Stimulated activated CD8-positive, alpha-beta memory T cell treated with anti-CD3 and anti-CD28 coated beads, Interleukin-12 subunit alpha, Interleukin-12 subunit beta, amount 100 ng/mL, for 1 hour (primary cell): ENCODE results near the gene HDAC11.
"Not testable (repeated sequence)": the region's sequence is repeated elsewhere in the genome, so short reads cannot be mapped to it uniquely, and the experiment has no call there.

Source experiments
- DNase-seq: peaks from one replicate; pipeline ENCODE4 v3.0.0-alpha.2; 2020; ENCODE audit warnings: low read depth

The HDAC11 gene

DNA sequence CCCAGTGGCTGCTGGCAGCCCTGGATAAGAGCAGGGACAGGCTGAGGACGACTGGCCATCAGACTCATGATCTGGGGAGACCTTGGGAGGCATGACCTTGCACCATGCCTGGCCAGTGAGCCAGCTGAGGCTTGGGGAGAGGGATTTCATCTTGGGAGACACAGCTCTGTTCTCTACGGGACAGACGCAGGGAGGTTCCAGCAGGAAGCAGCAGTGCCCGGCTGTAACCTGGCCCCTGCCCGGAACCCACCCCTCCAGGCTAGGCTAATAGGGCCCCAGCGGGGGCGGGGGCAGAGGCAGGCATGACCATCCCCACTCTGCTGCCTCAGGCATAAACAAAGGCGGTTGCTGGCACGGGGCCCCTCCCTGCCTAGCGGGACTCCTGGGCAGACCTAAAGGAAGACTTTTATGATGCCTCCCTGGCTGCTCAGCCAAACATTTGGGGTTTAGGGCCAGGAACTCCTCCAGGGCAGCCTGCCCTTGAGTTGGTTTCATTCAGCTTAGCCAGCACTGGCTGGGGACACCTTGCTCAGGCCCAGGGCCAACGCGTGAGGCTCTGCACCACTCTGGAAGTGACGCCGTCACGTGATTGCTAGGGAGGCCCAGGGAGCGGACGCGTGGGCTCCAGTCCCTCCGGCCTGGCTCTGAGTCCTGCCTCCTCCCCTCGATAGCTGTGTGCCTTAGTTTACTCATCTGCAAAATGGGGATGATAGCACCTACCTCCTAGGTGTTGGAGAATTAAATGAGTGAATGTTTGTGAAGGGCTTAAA, 27.6 kb downstream of the HDAC11 start:
- DNase-seq = no peak

DNA sequence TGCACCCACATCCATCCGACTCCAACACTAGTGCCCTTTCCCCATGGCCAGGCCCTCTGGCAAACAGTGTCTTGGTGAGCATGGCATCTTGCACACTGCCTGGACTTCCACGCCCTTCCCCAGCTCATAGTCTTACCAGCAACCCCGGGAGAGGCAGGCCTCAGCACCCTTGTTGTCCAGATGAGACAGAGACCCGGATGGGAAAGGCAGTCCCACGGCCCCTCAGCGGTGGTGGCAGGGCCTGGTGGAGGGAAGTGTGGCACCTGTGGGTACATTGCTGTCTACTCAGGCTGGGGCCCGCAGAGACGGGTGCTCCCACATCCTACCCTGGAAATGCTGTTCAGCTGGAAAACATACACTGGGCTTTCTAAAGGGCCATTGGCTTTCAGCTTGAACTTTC, 28.4 kb downstream of the HDAC11 start:
- no peak for DNase-seq

DNA sequence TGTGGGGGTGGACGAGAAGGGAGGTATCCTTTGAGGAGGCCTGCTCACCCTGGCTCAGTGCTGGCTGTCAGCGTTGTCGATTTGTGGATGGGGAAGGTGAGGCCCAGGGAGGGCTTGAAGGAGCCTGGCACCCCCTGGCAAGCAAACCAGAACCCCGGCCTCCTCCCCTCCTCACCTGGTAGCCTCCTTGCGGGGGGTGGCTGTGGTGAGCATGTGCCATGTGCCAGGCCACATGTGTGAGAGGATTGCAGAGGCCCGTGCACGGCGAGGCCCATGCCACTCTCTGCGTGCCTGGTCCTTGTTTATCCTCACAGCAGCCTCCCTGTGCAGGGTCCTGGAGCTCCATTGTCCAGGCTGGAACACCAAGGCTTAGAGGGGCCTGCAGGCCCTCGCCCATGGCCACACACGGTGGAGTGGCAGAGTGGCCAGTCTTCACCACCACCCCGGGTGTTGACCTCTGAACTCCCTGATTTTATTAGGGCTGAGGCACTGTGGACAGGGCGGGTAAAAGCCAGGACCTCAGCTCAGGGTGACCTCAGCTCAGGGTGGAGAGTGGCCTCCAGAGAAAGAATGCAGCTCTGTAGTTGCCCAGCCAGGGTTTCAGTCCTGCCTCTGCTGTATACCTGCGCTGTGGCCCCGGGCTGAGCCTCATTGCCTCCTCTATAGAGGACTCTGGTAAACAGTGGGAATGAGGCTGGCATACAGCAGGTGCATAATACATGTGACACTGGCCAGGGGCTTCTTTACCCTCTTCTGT, 29.1 kb downstream of the HDAC11 start:
- no peak for DNase-seq

DNA sequence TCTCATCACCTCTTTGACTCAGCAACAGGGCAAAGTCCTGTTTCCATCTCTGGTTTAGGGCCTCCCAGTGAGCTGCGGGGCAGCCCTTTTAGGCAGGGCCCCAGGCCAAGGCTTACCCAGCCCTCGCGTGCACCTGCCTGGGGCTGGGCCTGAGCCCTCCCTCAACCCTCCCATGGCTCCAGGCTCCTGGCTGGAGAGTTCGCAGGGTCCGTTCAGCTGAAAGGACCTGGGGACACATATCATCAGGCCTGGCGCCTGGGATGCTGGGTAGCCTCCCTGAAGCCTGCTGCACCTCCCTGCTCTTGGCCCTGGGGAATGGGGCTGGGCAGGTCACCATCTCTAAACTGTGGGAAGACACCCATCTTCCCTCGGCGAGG, 29.7 kb downstream of the HDAC11 start:
- no peak for DNase-seq

DNA sequence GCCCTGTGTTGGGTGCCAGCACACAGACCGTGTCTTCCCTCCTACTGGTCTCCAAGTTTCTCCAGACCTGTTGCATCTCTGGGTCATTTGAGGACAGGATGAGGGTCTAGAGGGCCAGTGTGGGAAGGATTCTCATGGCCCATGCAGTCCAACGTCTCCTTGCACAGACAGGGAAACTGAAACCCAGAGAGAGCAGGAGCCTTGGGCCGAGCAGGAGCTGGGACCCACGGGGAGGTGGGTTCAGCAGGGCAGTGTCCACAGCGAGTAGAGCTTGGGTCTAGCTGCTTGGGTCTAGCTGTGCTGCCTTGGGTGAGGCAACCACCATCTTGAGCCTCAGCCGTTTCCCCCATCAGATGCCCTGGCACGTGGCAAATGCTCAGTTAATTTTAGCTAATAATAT, 32.3 kb downstream of the HDAC11 start:
- DNase-seq = no peak

DNA sequence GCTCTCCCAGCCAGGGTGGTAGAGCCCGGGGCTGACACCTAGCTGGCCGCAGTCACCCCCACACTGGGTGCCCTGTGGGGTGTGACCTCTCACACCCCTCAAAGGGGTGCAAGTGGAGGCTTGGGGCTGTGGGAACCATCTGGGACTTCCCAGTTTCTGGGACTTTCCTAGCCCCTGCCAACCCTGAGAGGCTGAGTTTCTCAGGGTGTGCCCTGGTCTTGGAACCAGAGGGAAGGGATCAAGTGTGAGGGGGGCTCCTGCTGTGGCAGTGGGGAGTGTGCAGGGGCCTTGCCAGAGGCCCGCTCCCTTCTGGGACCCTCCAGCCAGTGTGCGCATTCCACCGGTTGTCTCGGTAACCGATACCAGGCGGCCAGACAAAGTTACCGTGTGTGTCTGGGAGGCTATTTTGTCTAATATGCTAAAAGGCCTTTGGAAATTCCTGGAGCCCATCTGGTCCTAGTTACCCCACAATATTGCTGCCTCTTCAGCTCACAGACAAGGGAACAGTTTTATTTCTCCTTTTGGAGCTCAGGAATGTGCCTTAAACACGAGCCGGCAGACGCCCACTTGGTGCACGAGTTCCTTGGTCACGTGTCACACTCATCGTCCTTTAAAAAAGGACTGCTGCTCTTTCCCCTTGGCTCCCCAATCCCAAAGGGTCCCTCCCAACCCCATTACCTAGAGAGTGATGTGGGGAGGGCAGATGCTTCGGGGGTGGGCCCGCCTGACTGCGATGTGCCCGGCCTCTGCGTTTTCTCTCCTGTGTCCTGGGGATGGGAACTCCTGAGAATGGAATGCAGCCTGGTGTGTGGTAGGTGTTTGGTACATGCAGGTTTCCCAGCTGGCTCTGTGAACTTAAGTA, 33.2 kb downstream of the HDAC11 start:
- no peak for DNase-seq

DNA sequence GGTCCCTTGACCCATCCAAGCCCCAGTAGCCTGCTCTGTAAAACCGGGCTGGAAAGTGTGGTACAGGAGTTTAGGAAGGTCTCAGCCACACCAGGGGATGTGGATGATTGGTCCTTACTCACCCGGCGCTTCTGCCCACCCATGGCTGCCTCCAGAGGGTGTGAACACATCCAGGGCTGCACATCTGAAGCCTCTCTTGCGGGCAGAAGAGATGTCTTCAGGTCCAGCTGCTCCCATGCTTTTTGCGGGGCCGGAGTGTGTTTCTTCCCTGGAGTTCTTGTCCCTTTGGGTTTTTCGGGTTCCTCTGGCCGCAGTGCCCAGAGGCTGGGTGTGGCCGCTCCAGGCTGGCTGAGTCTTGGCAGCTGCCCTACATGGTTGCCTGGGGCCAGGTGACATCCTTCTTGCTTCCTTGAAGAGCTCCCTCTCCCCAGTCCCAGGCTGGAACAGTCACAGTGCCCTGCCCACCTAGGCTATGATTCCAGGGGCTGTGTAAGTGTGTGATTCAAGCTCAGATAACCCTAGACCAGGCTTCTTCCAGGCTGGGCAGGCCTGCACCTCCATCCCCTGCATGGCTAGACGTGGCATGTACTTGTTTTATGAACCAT, 33.9 kb downstream of the HDAC11 start:
- no peak for DNase-seq

DNA sequence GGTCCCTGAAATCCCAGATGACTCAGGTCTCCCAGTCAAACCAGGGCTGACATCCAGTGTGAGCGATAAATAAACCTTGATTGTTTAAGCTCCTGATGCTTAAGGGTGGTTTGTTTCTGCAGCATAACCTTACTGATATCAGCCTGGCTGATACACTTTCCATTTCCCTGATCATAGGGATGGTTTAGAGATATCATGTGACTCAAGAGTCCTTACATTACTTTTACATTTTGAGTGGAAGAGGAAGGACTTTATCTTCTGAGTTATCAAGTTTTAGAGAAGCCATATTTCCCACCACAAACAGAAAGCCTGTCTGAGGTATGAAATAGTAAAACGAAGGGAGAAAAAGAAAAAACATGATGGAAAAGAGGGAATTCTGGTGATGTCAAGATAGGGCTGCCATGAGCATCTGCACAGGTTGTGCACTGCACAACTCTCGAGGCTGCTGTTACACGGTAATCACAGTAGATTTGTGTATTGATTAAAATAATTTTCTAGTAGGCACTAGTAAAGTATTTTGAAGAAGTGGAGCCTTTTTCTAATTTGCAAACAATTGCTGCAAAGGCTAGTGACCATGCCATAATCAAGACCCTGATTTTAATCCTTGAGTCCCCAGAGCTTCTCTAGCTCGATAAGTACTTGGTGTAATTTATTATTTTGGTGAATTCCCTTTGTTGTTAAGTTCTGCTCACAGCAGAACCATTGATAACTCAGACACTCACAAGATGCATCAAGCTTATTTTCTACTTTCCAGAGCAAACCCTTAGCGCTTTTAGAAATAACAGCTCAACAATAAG, 34.7 kb downstream of the HDAC11 start:
- no peak for DNase-seq

DNA sequence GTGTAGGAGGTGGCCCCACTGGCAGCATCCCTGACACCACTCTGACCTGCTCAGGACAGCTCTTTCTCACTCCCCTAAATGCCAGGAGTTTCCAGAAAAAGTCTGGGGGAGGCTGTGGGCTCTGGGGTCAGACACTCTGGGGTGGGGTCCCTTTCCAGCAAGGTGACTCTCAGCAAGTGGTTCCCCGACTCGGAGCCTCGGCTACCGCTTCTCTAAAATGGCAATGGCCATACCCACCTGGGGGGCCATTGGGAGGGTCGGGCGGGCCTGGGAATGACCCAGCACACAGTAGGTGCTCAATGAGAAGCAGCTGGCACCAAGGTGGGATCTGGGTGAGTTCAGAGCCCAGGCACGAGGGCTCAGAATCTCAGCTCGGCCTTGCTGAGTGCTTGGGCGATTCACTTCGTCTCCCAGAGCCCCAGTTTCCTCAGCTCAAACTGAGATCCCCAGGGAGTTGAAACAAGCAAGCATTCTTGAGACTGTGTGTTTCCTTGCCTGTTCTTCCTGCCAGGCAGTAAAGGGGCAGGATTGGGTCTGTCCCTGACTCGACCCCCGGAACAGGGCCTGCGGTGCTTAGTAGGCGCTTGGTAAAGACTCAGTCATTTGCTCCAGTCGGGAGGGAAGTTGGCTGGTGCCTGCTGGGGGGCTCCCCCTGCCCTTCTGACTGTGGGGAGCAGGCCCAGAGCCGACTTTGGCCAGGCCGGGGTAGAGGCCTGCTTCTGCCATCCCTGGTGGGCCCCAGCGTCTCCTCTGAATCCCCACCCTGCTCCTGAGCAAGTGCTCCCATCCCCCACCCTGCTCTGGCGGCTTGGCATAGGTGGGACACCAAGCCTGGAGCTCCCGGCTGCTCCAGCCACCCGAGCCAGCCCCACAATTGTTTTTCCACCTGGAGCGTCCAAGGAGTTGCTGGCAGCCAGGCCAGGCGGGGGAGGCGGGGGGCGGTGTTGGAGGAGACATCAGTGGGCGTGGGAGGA, 36.0 kb downstream of the HDAC11 start:
- no peak for DNase-seq

DNA sequence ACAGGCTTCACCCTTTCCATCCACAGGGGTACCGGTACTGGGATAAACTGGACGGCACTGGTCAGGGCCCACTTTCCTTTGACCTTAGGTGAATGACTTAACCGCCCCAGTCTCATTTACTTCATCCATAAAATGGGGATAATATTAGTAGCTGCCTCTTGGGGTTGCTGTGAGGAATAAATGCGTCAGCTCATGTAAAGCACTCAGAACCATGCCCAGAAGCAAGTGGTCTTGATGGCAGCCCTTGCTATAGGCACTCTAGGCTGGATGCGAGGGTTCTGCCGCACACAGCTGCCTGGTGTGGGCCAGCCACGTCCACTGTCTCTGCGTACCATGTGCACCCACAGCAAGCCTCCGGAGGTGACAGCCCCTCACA, 36.6 kb downstream of the HDAC11 start:
- DNase-seq = no peak

DNA sequence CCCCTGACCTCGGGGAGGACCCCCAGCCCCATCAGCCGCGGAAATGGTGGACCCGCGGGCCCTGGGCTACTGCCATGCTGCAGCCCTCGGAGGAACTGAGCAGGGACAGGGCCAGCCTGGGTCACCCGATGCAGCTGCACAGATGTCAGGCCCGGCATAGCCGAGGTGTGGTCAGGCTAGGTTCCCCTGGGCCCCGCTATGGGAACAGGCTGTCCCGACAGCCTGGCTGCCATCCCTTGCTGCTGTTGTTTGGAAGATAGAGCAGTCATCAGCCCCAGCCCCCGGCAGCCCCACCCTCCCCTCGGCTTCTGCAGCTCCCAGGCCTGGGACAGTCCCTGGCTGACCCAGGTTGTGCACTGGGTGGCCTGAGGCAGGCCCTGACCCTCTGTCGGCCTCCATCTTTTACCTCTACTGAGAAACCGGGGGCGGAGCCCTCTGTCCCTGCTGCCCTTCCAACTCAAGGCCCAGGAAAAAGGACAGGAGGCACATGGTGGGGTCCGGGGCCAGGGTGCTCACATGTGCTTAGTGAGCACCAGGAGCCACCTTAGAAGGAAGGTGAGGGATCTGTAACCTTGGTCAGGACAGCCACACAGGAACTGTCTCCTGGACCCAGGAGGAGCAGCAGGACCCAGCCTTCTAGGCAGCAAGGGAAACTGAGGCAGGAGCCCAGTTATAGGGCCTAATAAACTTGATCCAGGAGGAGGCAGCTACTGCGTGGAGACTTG, 37.3 kb downstream of the HDAC11 start:
- DNase-seq = no peak

DNA sequence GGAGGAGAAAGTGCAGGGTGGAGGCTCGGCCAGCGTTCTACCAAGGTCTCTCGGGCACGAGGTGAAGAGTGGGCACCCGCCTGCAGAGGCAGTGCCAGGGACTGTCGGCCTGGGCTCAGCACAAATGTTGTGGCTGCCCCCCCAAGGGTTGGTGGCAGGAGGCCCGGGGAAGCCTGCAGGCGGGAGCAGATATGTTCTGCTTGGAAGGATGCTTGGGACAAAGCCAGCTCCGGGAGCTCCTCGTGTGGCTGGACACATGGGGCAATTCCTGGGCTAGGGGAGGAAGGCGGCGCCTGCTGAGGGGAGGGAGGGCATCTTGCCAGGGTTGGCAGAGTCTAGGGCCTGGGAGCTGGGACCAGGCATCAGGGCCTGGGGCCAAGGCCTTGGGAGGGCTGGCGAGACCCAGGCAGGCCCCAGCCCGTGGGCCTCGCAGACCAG, 38.4 kb downstream of the HDAC11 start:
- no peak for DNase-seq

DNA sequence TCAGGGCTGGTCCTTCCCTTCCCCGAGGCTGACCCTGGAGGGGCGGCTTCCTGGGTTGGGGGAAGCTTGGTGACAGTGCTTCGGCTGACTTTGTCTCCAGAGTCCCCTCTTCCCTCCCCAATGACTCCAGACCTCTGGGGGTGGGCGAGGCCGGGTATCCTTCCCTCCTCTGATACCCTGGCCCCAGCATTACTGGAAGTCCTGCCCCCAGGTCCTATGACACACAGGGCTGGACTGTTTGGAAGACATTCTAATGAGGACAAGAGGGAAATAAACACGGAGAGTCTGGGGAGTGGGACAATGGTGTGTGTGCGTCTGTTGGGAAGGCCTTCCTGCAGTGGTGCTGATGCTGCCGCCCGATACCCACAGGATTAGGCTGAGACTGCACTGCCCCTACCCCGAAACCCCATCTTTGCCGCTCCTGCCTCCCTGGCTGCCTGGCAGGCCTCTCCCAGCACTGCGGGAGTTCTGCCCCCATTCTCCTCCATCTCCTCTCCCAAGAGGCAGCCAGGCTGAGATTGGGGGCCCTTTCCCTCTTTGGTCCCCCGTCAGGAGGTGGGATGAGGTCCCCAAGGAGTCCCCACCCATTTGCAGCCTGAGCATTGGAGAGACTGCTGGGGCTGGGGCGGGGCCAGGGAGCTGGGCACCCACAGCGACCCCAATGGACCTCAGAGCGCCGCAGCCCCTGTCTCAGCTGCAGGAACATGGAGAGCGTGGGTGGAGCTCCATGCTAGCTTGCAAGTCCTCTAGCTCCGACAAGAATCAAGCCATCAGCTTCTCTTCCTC, 39.1 kb downstream of the HDAC11 start:
- DNase-seq = no peak

DNA sequence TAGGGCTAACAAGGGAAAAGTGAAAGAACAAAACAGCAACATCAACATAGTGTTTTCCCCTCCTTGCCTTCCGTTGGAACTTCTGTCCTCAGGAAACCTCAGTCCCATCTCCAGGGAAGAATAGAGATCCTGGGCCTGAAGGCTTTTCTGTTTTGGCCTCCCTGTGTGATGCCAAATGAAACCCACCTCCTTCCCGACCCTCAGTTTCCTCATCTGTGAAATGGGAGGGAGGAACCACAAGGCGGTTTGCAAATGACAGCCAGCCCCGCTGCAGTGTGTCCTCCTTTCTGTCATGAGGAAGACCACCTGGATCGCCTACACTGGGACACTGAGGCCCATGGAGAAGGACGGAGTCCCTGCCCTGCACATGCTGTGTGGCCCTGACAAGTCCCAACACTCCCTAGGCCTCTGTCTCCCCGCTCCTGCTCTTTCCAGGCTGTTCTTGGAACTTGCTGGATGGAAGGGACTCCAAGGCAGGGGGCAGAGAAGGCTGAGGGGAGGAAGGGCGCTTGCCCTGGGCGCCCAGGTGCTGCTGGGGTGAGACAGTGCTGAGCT, 40.3 kb downstream of the HDAC11 start:
- DNase-seq = no peak

DNA sequence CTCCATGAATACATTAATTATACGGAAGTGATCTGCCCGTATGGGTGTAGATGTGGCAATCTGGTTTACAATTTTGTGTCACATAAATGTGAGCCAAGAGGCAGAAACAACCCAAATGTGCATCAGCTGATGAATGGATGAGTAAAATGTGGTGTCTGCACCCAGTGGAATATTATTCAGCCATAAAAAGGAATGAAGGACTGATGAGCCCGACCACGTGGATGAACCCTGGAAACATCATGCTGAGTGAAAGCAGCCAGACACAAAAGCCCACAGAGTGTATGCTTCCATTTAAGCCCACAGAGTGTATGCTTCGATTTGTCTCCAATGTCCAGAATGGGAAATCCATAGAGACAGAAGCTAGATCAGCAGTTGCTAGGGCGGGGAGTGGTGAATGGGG, 41.2 kb downstream of the HDAC11 start:
- DNase-seq = no peak

DNA sequence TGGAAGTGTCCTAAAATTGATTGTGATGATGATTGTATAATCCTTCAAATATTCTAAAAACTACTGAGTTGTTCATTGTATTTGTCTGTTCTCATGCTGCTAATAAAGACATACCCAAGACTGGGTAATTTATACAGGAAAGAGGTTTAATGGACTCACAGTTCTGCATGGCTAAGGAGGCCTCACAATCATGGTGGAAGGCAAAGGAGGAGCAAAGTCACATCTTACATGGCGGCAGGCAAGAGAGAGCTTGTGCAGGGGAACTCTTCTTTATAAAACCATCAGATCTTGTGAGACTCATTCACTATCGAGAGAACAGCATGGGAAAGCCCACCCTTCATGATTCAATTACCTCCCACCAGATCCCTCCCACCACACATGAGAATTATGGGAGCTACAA, 41.6 kb downstream of the HDAC11 start:
- DNase-seq = not testable (repeated sequence)

DNA sequence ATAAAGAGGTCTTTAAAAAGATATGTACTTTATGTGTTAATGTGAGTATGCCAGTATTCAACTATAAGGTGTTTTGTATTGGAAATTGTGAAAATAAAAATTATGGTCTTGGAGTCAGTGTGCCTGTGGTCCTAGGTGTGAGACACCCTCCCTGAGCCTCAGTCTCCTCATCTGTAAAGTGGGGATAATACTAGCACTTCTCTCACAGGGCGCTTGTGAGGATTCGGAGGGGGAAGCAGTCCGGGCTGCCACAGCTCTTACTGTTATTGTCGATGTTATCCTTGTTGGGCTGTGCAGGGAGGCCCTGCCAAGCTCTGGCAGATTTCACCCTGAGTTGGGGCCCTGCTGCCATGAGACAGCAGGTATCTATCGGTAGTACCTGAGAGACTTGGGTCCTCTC, 42.1 kb downstream of the HDAC11 start:
- DNase-seq = no peak

DNA sequence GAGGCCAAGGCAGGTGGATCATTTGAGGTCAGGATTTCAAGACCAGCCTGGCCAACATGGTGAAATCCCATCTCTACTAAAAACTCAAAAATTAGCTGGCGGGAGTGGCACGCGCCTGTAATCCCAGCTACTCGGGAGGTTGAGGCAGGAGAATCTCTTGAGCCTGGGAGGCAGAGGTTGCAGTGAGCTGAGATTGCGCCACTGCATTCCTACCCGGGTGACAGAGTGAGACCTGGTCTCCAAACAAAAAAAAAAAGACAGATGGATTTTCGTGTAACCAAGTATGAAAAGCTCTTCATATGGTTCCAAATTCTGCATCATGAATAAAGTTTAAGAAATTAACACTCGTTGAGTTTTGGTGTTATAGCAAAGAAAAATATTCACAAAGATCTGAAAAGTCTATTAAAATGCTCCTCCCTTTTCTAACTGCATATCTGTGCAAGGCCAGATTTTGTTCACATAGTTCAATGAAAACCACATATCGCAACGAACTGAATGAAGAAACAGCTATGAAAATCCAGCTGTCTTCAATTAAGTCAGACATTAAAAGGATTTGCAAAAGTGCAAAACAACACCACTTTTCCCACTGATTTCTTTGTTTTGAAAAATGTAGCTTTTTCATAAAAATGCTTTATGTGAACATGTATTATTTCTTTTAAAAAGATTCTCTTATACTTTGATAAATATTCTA, 45.0 kb downstream of the HDAC11 start:
- DNase-seq = no peak
